ENCODE data around the gene ZFPM1. TPM values are rescaled to one million over a fixed set of nuclear protein-coding genes. Genes with fewer than 3 reads are reported as not detected.

Gene ZFPM1
- total RNA-seq, 6 donors from 2014 or later = 1.0 to 8.4 (median 3.3) TPM

GRCh38 chr16:88508376-88508867 is 55.3 kb downstream of the ZFPM1 start:
- DNase-seq = peak in 1 of 2 donors; percentile 55
- no peak overlapping the region for H3K4me3 ChIP-seq
- peaks cover 0 to 7% (median 2%) of the 10 kb centered on the region in 4 donors for H3K4me1 ChIP-seq
- 85 to 94% methylated on average over 7 to 9 of the region's 13 CpGs for WGBS, 2 donors
- no peaks in the 10 kb centered on the region for H3K9me3 ChIP-seq
- TF ChIP-seq CTCF (IDR thresholded peaks at IDR 0.05) (no peak), POLR2A (IDR thresholded peaks at IDR 0.05) (no peak), EP300 (IDR thresholded peaks at IDR 0.05) (no peak), POLR2AphosphoS5 (IDR thresholded peaks at IDR 0.05) (no peak)
- no peaks in the 10 kb centered on the region for H3K27me3 ChIP-seq
- ATAC-seq (ENCODE audit: low FRiP score in 2 of 2) = no peak
- no peak overlapping the region for H3K27ac ChIP-seq
- H3K36me3 ChIP-seq = no peaks in the 10 kb centered on the region

DNA sequence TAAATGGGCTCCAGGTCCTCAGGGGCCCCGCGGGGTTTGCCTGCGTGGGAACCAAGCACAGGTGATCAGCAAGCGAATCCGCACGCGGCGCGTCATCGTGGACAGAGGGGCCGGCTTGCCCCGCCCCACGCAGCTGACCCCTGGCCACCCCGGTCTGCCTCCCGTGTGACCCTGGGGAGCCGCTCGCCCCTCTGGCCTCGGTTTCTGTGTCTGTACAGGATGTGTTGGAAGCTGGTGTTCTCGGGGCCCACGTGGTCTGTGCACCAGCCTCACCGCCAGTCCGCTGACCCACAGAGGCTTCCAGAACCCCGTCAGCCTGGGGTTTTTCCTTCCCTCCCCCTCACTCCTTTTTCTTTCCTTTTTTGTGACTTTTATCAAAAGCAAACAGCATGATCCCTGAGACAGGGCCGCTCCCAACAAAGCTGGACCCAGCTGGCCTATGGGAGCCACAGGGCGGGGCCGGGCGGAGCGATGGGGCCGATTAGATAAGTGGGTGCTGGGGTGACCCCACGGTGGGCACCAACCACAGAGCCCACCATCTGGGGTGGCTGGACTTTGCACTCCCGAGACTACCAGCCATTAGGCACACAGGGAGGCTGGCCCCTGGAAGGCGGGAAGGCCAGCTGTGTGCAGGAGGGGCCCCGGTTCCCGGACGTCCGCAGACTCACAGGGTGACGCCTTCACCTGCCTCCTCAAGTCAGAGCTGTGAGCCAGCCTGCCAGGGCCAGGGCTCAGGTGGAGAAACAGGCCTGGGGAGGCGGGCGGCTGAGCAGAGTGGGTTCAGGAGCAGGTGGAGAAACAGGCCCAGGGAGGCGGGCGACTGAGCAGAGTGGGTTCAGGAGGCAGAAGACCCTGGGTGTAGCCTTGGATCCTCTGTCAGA is 56.0 kb downstream of the ZFPM1 start:
- no peaks in the 10 kb centered on the region for H3K9me3 ChIP-seq
- H3K27ac ChIP-seq = no peak overlapping the region
- WGBS, 2 donors = 77 to 79% methylated on average over 28 to 38 of the region's 41 CpGs
- peak in 1 of 2 donors; percentile 77 for DNase-seq
- no peaks in the 10 kb centered on the region for H3K36me3 ChIP-seq
- no peaks in the 10 kb centered on the region for H3K27me3 ChIP-seq
- no peak for ATAC-seq (ENCODE audit: low FRiP score in 2 of 2)
- H3K4me3 ChIP-seq = no peak overlapping the region
- H3K4me1 ChIP-seq = peaks cover 0 to 7% (median 2%) of the 10 kb centered on the region in 4 donors
- no peak for TF ChIP-seq POLR2AphosphoS5 (IDR thresholded peaks at IDR 0.05)
- TF ChIP-seq CTCF (IDR thresholded peaks at IDR 0.05) = no peak
- TF ChIP-seq EP300 (IDR thresholded peaks at IDR 0.05) = no peak
- TF ChIP-seq POLR2A (IDR thresholded peaks at IDR 0.05) = no peak

DNA sequence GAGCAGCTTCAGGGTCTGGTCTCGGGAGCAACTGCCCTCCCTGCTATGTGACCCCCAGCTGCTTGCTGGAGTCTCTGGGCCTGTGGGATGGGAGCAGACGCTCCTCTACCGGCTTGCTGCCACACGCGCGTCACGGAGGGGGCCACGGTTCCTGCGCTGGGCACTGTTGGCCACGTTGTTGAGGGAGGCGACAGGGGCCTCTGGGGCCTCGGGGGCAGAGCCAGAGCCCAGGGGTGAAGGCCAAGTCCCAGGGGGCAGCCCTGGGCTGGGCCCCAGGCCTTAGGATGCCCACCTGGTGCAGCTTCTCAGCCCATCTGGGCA is 56.6 kb downstream of the ZFPM1 start:
- H3K36me3 ChIP-seq = no peaks in the 10 kb centered on the region
- no peaks in the 10 kb centered on the region for H3K9me3 ChIP-seq
- no peak overlapping the region for H3K4me3 ChIP-seq
- TF ChIP-seq CTCF (IDR thresholded peaks at IDR 0.05) (no peak), POLR2AphosphoS5 (IDR thresholded peaks at IDR 0.05) (no peak), EP300 (IDR thresholded peaks at IDR 0.05) (no peak), POLR2A (IDR thresholded peaks at IDR 0.05) (no peak)
- WGBS, 2 donors = 88 to 94% methylated on average over 6 to 12 of the region's 12 CpGs
- DNase-seq (peak in 1 of 2 donors; percentile 75), ATAC-seq (ENCODE audit: low FRiP score in 2 of 2) (no peak)
- H3K27me3 ChIP-seq = no peaks in the 10 kb centered on the region
- H3K4me1 ChIP-seq = peaks cover 0 to 6% (median 2%) of the 10 kb centered on the region in 4 donors
- H3K27ac ChIP-seq = no peak overlapping the region

GRCh38 chr16:88510091-88510994 is 57.3 kb downstream of the ZFPM1 start:
- Histone ChIP-seq H3K4me3 (no peak overlapping the region), H3K27ac (no peak overlapping the region), H3K36me3 (no peaks in the 10 kb centered on the region), H3K4me1 (no peaks in the 10 kb centered on the region), H3K9me3 (no peaks in the 10 kb centered on the region), H3K27me3 (no peaks in the 10 kb centered on the region)
- DNase-seq (peak in 1 of 2 donors; percentile 54), ATAC-seq (ENCODE audit: low FRiP score in 2 of 2) (no peak)
- TF ChIP-seq EP300 (IDR thresholded peaks at IDR 0.05) (no peak), POLR2A (IDR thresholded peaks at IDR 0.05) (no peak), POLR2AphosphoS5 (IDR thresholded peaks at IDR 0.05) (no peak), CTCF (IDR thresholded peaks at IDR 0.05) (no peak)
- 82 to 86% methylated on average over 17 to 26 of the region's 26 CpGs for WGBS, 2 donors
